NOMO-1 treated with dmso at 0.1 percent for 144 hours (cell line): Measurements from ENCODE around the gene STRN4.
"Not testable (repeated sequence)": the region's sequence is repeated elsewhere in the genome, so short reads cannot be mapped to it uniquely, and the experiment has no call there.

Source experiments
- DNase-seq: peaks from one replicate; lab custom pipeline; 2025; ENCODE audit not compliant: unreplicated experiment; lab: John Stamatoyannopoulos, UW

Gene STRN4

GRCh38 chr19:46746281-46747057 lies at the start of gene STRN4:
TSS of gene STRN4 (minus strand) at chr19:46746450. CDS start at chr19:46746430, 20 bp downstream.
- no peak for DNase-seq

GRCh38 chr19:46791944-46792343 lies 45.7 kb upstream of the STRN4 start:
- no peak for DNase-seq

DNA sequence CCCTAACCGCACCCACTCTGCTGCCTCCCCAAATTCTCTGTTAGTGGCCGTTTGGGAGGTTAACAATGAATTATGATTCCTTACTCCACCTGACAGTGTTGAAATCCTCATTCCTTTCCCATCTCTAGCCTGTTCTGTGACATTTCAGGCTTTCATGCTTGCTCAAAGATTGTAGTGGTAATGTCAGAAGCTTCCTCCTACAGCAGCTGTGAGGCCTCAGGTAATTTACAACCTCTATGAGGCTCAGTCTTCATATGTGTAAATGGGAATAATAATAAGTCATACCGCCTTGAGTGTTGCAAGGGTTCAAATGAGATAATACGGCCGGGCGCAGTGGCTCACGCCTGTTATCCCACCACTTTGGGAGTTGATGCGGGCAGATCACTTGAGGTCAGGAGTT lies 43.1 kb upstream of the STRN4 start:
- DNase-seq: no peak

- no peak for DNase-seq
Measured at GRCh38 chr19:46788968-46789338, 42.7 kb upstream of the STRN4 start.

DNA sequence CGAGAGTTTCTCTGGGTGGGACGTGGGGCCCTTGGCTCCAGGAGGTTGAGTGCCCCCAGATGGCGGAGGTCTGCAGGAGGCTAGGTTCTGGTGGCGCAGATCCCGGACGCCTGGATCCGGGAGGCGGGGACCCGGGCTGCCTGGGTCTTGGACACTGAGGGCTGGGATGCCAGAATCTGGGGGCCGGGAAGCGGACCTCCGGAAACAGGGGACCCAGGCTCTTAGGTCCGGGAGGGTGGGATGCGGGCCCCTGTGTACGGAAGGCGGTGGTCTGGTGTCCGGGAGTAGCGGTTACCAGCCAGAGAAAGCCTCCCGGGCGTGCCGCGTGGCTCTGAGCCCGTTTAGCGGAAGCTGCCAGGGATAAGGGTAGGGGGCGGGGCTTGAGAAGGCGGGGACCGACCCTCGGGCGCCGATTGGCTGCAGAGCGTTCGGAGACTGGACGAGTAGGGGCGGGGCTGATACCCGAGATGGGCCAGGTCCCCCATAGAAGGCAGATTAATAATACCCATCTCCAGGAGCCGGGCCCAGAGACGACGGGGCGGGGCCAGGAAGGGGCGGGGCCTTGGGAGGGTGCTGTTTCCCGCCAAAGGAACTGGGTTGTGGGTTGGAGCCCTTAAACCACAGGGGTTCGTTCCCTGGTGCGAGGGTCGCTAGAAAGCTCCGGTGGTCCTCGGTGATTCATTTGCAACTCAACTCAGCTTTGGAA lies 42.2 kb upstream of the STRN4 start, which contains the start of gene SLC1A5:
TSS of gene SLC1A5 (minus strand) at position 333 of the 706 bp plus-strand sequence. CDS start 629 bp downstream, outside the sequence.
- peak; percentile 93 for DNase-seq

- DNase-seq: no peak
Measured at GRCh38 chr19:46787331-46788261, 41.3 kb upstream of the STRN4 start.

GRCh38 chr19:46787040-46787330 lies 40.7 kb upstream of the STRN4 start:
- no peak for DNase-seq

- peak; percentile 92 for DNase-seq
Measured at GRCh38 chr19:46786236-46787039, 40.2 kb upstream of the STRN4 start.

DNA sequence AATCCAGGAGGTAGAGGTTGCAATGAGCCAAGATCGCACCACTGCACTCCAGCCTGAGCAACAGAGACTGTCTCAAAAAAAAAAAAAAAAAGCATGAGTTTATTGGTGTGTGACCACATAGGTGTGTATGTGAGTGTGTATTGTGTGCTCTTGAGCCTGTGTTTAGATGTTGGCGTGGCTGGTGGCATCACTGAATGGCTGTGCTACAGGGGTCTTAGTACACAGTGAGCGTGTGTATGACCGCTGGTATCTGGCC lies 39.7 kb upstream of the STRN4 start:
- no peak for DNase-seq

GRCh38 chr19:46785054-46785979 lies 39.1 kb upstream of the STRN4 start:
- DNase-seq: no peak

DNA sequence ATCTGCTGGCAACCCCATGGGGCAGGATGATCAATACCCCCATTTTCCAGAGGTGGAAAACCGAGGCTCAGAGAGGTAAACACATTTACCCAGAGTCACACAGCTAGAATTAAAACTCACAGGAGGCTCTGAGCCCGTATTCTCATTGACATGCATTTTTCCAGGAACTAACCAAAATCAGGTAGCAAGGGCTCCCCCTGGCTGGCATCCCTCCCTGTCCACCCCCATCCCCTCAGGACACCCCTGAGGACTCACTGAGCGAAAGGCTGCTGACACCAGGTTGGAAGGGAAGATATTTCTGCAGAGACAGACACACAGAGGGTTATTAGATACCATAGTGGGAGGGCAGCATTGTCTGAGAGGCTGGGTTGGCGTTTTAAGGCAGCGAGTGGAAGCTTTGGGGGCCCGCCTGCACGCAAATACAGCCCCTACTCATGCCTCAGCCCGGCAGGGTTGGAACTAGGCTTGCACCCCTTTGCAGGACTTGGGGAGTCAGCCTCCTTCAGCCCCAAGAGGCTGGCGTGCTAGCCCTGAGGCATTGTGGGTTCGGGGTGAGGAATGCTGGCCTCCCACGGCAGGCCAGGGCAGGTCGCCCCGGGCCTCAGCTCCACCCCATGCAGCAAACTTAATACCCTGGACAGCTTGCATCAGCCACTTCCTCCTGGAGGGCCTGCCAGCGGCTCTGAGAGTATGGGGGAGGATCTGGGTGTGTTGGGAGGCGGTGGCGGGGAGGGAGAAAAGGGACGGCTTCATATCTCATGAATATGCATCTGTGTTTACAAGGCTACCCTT lies 38.2 kb upstream of the STRN4 start:
- DNase-seq: peak; percentile 85

GRCh38 chr19:46783670-46784069 lies 37.4 kb upstream of the STRN4 start:
- no peak for DNase-seq

DNA sequence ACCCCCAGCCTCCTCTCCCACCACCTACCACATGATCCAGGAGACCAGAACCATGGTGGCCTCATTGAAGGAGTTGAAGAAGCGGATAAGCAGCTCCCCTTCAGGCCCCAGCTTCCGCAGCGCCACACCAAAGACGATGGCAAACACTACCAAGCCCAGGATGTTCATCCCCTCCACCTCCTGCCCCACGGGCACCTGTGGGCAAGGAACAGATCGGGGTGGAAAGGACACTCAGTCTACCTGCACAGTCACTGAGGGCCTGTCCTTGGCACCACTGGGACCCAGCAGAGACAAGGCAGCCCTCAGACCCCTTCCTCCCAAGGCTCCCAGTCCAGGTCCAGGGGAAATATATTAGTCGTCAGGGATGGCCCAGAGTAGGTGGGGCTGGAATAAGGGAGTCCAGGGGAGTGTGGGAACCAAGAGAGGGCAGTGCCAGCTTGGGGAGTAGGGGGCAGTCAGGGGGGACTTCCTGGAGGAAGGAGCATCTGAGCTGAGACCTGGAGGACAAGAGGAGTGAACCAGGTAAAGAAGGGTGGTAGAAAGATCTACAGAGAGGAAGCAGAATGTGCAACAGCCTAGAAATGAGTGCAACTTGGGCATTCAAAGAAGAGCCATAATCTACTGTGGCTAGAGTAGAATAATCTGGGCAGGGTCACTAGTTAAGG lies 36.2 kb upstream of the STRN4 start:
- no peak for DNase-seq

- not testable (repeated sequence) for DNase-seq
Measured at GRCh38 chr19:46777956-46778645, 31.9 kb upstream of the STRN4 start.

- no peak for DNase-seq
Measured at GRCh38 chr19:46776927-46777911, 31.0 kb upstream of the STRN4 start.

GRCh38 chr19:46775642-46776258 lies 29.5 kb upstream of the STRN4 start:
- DNase-seq: no peak
